HepG2 (cell line): Measurements from ENCODE around the gene PIK3IP1. TPM values are rescaled to one million over a fixed set of nuclear protein-coding genes. Genes with fewer than 3 reads are reported as not detected.

Experiments used
- ATAC-seq: fragments of 200-7000 bp; cut with Tn5 transposase; 3 replicates; pipeline ENCODE4 v1.9.1; 2020; ENCODE audit warnings: mild to moderate bottlenecking, moderate library complexity
- BruUV-seq: library from RNA; stranded (reverse); fragments of 400-500 nt; replicated peaks from 2 replicates; lab custom pipeline; 2021; lab: Mats Ljungman, UMichigan
- CTCF ChIA-PET: fragments of 300-600 bp; formaldehyde crosslinking; extraction: SDS; loops from one replicate; lab custom pipeline; 2021; ENCODE audit warnings: low total read pairs, inconsistent platforms, low intra/inter-chr PET ratio; lab: Yijun Ruan, JAX
- POLR2A ChIA-PET: fragments of 350-600 bp; sonication (Branson Sonifier 250); formaldehyde crosslinking; loops from one replicate; lab custom pipeline; 2020; ENCODE audit warnings: antibody characterized with exemption, inconsistent platforms; lab: Yijun Ruan, JAX
- DNase-seq: peaks from one replicate; pipeline ENCODE4 v3.0.0-alpha.2; 2015; ENCODE audit warnings: low spot score
- FAIRE-seq: peaks from 3 replicates; lab custom pipeline; 2011; peaks lifted over from hg19 to GRCh38; lab: Jason Lieb, UNC
- H2AFZ ChIP-seq: one replicate; pipeline ENCODE4 v1.6.1; 2011; ENCODE audit warnings: low read length, inconsistent platforms
- H3K27ac ChIP-seq: fragments of 300-600 bp; 3 replicates; pipeline ENCODE4 v1.8.0; 2011; ENCODE audit warnings: mixed run types, mild to moderate bottlenecking, mixed read lengths, low read length, inconsistent platforms; ENCODE audit not compliant: insufficient read depth; ENCODE audit errors: extremely low read length
- H3K27me3 ChIP-seq, 2 experiments: fragments of 200-600 bp in 1 of 2; 2 replicates in 1 of 2; 3 replicates in 1 of 2; pipeline versions ENCODE4 v1.6.0 to v1.8.0; 2011; ENCODE audit warnings: low read length in 2 of 2, mild to moderate bottlenecking in 2 of 2, moderate library complexity in 2 of 2, inconsistent platforms in 1 of 2; ENCODE audit not compliant: insufficient read depth in 2 of 2, control insufficient read depth in 1 of 2
- H3K36me3 ChIP-seq, 2 experiments: fragments of 200-600 bp in 1 of 2; replicated peaks in 1 of 2; 2 replicates in 1 of 2; 3 replicates in 1 of 2; pipeline versions ENCODE4 v1.5.1 to v1.8.0; 2011; ENCODE audit warnings: low read length in 2 of 2, inconsistent platforms in 1 of 2; ENCODE audit not compliant: insufficient read depth in 2 of 2, control insufficient read depth in 1 of 2
- H3K4me1 ChIP-seq: 2 replicates; pipeline ENCODE4 v1.5.1; 2012; ENCODE audit warnings: low read length, inconsistent platforms; ENCODE audit not compliant: insufficient read depth
- H3K4me2 ChIP-seq: 2 replicates; pipeline ENCODE4 v1.6.0; 2011; ENCODE audit warnings: low read depth, low read length, inconsistent platforms
- H3K4me3 ChIP-seq, 3 experiments: fragments of 200-600 bp in 1 of 3; sonication (generic), shearing (Covaris generic) in 1 of 3; replicated peaks in 1 of 3; 2 replicates each; pipeline ENCODE4 v1.5.1; 2011 to 2016; ENCODE audit warnings: low read length in 3 of 3, inconsistent platforms in 2 of 3, low read depth in 2 of 3, mild to moderate bottlenecking in 2 of 3, control low read depth in 1 of 3, mixed read lengths in 1 of 3; ENCODE audit not compliant: insufficient read depth in 1 of 3
- H3K79me2 ChIP-seq: one replicate; pipeline ENCODE4 v1.6.1; 2011; ENCODE audit warnings: low read length, inconsistent platforms; ENCODE audit not compliant: insufficient read depth
- H3K9ac ChIP-seq: 2 replicates; pipeline ENCODE4 v1.6.0; 2011; ENCODE audit warnings: mild to moderate bottlenecking, low read depth, low read length, inconsistent platforms; ENCODE audit not compliant: insufficient read depth
- H3K9me3 ChIP-seq: 2 replicates; pipeline ENCODE4 v1.5.1; 2012; ENCODE audit warnings: mild to moderate bottlenecking, low read length
- H4K20me1 ChIP-seq: 2 replicates; pipeline ENCODE4 v1.6.0; 2011; ENCODE audit warnings: inconsistent platforms, mild to moderate bottlenecking, low read length, moderate library complexity; ENCODE audit not compliant: insufficient read depth
- DNMT3B ChIP-seq: conservative IDR thresholded peaks from 2 replicates; pipeline ENCODE4 v1.6.1; 2016; ENCODE audit warnings: missing biosample characterization, control low read depth
- FIP1L1 ChIP-seq: fragments of 200-400 bp; formaldehyde crosslinking; IDR thresholded peaks from 2 replicates; pipeline ENCODE4 v1.6.1; 2018; ENCODE audit warnings: low read depth, mild to moderate bottlenecking, low read length, moderate library complexity, borderline replicate concordance; ENCODE audit not compliant: insufficient read depth
- GPN1 ChIP-seq: sonication (generic); formaldehyde crosslinking; IDR thresholded peaks from 2 replicates; pipeline ENCODE4 v1.5.1; 2020; ENCODE audit warnings: missing genetic modification reagents, borderline replicate concordance
- HNRNPUL1 ChIP-seq: fragments of 200-400 bp; formaldehyde crosslinking; IDR thresholded peaks from 2 replicates; pipeline ENCODE4 v1.6.1; 2017; ENCODE audit warnings: low read depth, mild to moderate bottlenecking, low read length, moderate library complexity
- TCF12 ChIP-seq, 2 experiments: fragments of 450-650 bp in 1 of 2; sonication (generic) in 1 of 2; formaldehyde crosslinking in 1 of 2; IDR thresholded peaks; 2 replicates each; pipeline versions ENCODE4 v1.6.1 to v1.8.0; 2017 to 2022; ENCODE audit warnings: antibody characterized with exemption in 1 of 2, mild to moderate bottlenecking in 1 of 2, missing genetic modification reagents in 1 of 2, moderate library complexity in 1 of 2
- ZBTB21 ChIP-seq: sonication (generic); formaldehyde crosslinking; IDR thresholded peaks from 2 replicates; pipeline ENCODE4 v1.4.0; 2020; ENCODE audit warnings: missing genetic modification reagents
- ZNF232 ChIP-seq: sonication (generic); formaldehyde crosslinking; IDR thresholded peaks from 2 replicates; pipeline ENCODE4 v1.4.0; 2020; ENCODE audit warnings: missing genetic modification reagents, borderline replicate concordance
- ZNF777 ChIP-seq: sonication (generic); formaldehyde crosslinking; IDR thresholded peaks from 2 replicates; pipeline ENCODE4 v1.4.0; 2020; ENCODE audit warnings: missing genetic modification reagents
- ZSCAN29 ChIP-seq: sonication (generic); formaldehyde crosslinking; conservative IDR thresholded peaks from 2 replicates; pipeline ENCODE4 v1.4.0; 2020; ENCODE audit warnings: mild to moderate bottlenecking, missing genetic modification reagents
- WGBS: methylation state at CpG from one replicate; pipeline ENCODE4 v1.1.6; 2017; ENCODE audit warnings: low lambda C conversion rate; 5-methylcytosine and 5-hydroxymethylcytosine counted together
- in situ Hi-C: cut with HindIII; loops from 2 replicates; pipeline ENCODE4 v1.10.0; 2017; ENCODE audit warnings: low pct_unique_long_range_greater_than_20kb; ENCODE audit not compliant: extremely low pct_ligation_motif_present
- intact Hi-C: fragments of 100-400 bp; cut with micrococcal nuclease; formaldehyde crosslinking; loops from one replicate; pipeline ENCODE4 v1.10.0; 2022; ENCODE audit not compliant: unreplicated experiment
- polyA plus RNA-seq, 8 experiments: library from polyadenylated mRNA; depleted of rRNA in 3 of 8; stranded (reverse) in 7 of 8; unstranded in 1 of 8; fragments of >200 nt; fragmentation: Illumina TruSeq in 4 of 8; extraction: Trizol in 4 of 8; gene quantifications; 2 replicates each; pipeline versions ENCODE4 v1.2.1 to v1.2.3, GENCODE V29; 2011 to 2016; ENCODE audit warnings: low read depth in 4 of 8, missing spikeins in 1 of 8, mixed read lengths in 1 of 8; ENCODE audit not compliant: insufficient read depth in 1 of 8
- total RNA-seq, 5 experiments: library from RNA; depleted of rRNA; stranded (reverse); fragments of >200 nt; fragmentation: Illumina TruSeq; extraction: Trizol; gene quantifications; 2 replicates each; pipeline ENCODE4 v1.2.3, GENCODE V29; 2016; ENCODE audit warnings: low read depth in 1 of 5
- TF ChIP-seq, protein P1 (sequence below): sonication (generic); formaldehyde crosslinking; IDR thresholded peaks from 2 replicates; pipeline ENCODE4 v1.5.0; 2020; ENCODE audit warnings: mild to moderate bottlenecking, missing genetic modification reagents

PIK3IP1 gene
- total and polyA plus RNA-seq, 2 of the 13 experiments (the other 11 are each of a cell fraction or from before 2014, with no cell fraction given), result 1.3 to 2.5 TPM

DNA sequence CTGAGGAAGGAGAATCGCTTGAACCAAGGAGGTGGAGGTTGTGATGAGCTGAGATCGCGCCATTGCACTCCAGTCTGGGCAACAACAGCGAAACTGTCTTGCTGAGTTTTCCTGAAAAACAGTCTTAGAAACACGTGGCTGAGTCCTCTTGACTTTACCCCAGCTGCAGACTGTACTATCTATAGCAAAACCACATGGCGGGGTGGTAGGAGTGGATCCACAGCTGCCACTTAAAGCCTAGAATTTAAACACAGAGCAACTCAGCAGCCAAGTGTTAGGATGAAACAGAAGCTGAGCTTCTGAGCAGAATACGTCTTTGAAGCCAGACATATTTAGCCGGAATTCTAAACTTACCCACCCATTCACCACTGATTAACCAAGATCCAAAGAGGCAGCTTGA lies 39.7 kb upstream of the PIK3IP1 start:
- TF ChIP-seq TCF12 (IDR thresholded peaks at IDR 0.05) (no peak), TCF12 (CRISPR knock-in tag; IDR thresholded peaks at IDR 0.05) (no peak), ZNF232 (no peak), FIP1L1 (no peak), ZNF777 (CRISPR knock-in tag) (no peak), GPN1 (CRISPR knock-in tag) (no peak), ZSCAN29 (no peak), DNMT3B (no peak), HNRNPUL1 (no peak), ZBTB21 (CRISPR knock-in tag) (no peak)
- TF ChIP-seq, protein P1, sequence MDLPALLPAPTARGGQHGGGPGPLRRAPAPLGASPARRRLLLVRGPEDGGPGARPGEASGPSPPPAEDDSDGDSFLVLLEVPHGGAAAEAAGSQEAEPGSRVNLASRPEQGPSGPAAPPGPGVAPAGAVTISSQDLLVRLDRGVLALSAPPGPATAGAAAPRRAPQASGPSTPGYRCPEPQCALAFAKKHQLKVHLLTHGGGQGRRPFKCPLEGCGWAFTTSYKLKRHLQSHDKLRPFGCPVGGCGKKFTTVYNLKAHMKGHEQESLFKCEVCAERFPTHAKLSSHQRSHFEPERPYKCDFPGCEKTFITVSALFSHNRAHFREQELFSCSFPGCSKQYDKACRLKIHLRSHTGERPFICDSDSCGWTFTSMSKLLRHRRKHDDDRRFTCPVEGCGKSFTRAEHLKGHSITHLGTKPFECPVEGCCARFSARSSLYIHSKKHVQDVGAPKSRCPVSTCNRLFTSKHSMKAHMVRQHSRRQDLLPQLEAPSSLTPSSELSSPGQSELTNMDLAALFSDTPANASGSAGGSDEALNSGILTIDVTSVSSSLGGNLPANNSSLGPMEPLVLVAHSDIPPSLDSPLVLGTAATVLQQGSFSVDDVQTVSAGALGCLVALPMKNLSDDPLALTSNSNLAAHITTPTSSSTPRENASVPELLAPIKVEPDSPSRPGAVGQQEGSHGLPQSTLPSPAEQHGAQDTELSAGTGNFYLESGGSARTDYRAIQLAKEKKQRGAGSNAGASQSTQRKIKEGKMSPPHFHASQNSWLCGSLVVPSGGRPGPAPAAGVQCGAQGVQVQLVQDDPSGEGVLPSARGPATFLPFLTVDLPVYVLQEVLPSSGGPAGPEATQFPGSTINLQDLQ (CRISPR knock-in tag), result no peak
- H3K27me3 ChIP-seq, result no peaks in the 10 kb centered on the region
- no peak overlapping the region for H3K4me2 ChIP-seq
- H3K27ac ChIP-seq, result no peak overlapping the region
- ChIA-PET POLR2A (no interaction called here), CTCF (no interaction called here)
- peaks cover 6% of the 10 kb centered on the region for H3K4me1 ChIP-seq
- peaks cover 31% of the 10 kb centered on the region for H4K20me1 ChIP-seq
- no TSS peak for BruUV-seq
- in situ Hi-C loops (no loop called here), intact Hi-C loops (no loop called here)
- WGBS, result 95% methylated on average over 8 of the region's 8 CpGs
- no peaks in the 10 kb centered on the region for H3K9me3 ChIP-seq
- FAIRE-seq (no peak), DNase-seq (no peak), ATAC-seq (no peak)
- peaks cover 22% of the 10 kb centered on the region for H3K79me2 ChIP-seq
- no peak overlapping the region for H3K4me3 ChIP-seq
- H3K9ac ChIP-seq, result no peak overlapping the region
- H2AFZ ChIP-seq, result no peak overlapping the region
- peaks cover 55 to 89% of the 10 kb centered on the region in 2 experiments for H3K36me3 ChIP-seq
